Medulla oblongata (tissue), 1 donor: ENCODE results near the gene PML.

Source experiments
- DNase-seq: peaks from one replicate; pipeline ENCODE4 v3.0.0-alpha.2; 2015; ENCODE audit errors: extremely low spot score

The PML gene

GRCh38 chr15:74006774-74007639, 12.5 kb downstream of the PML start:
- DNase-seq = no peak

DNA sequence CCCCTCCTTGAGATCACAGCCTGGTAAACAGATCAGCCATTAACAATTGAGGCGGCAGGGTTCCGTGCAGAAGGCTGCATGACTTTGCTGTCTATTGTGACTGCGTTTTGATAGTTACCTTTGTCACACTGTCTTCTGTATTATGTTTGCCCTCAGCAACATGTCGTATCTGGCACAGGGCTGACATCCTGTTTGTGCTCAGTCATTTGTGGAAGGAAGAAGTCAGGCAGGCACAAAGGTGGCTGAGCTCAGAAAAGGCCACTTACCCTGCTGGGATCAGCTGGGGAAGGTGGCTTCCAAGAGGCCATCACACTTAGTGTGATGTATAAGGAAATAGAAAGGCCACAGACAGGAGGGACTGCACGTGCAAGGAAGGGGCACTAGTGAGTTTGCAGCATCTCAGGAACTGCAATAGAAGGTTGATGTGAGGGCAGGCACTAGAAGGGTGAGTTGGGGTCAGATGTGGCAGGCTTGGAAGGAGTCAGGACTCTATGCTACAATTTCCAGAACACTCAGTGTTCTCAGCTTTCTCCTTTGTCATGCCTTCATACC, 13.4 kb downstream of the PML start:
- DNase-seq = no peak

- no peak for DNase-seq
Measured at GRCh38 chr15:74008901-74009300, 14.4 kb downstream of the PML start.

GRCh38 chr15:74010929-74011540, 16.5 kb downstream of the PML start:
- no peak for DNase-seq

DNA sequence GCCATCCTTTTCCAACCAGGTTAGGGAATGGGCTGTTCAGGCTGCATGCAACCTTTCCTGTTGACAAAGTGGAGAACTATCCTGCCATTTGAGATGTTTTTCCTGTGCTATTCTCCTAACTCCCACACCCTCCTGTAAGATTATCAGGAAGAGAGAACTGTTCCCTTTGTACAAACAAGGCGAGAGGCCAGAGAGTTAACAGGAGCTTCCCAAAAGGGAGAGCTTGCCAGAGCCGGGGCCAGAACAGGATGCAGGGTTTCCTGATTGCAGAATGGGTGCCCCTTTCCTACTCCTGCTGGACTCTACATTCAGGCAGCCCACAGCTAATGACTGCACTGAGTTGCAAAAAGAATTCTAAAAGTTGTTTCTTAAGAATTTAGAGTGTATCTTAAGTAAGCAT, 17.1 kb downstream of the PML start:
- DNase-seq = no peak

- DNase-seq = no peak
Measured at GRCh38 chr15:74013374-74013894, 18.9 kb downstream of the PML start.

GRCh38 chr15:74019734-74020133, 25.2 kb downstream of the PML start:
- DNase-seq = no peak

DNA sequence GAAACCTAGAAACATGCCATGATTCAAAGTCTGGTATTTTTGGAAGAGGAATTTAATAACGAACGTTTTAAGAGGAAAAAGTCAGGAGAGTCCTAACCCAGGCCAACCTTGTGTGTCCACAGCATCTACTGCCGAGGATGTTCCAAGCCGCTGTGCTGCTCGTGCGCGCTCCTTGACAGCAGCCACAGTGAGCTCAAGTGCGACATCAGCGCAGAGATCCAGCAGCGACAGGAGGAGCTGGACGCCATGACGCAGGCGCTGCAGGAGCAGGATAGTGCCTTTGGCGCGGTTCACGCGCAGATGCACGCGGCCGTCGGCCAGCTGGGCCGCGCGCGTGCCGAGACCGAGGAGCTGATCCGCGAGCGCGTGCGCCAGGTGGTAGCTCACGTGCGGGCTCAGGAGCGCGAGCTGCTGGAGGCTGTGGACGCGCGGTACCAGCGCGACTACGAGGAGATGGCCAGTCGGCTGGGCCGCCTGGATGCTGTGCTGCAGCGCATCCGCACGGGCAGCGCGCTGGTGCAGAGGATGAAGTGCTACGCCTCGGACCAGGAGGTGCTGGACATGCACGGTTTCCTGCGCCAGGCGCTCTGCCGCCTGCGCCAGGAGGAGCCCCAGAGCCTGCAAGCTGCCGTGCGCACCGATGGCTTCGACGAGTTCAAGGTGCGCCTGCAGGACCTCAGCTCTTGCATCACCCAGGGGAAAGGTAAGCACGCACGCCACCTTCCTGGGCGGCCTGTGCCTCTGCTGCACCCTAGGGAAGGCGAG, 28.4 kb downstream of the PML start:
- DNase-seq = no peak

- DNase-seq = no peak
Measured at GRCh38 chr15:74024687-74025086, 30.2 kb downstream of the PML start.

DNA sequence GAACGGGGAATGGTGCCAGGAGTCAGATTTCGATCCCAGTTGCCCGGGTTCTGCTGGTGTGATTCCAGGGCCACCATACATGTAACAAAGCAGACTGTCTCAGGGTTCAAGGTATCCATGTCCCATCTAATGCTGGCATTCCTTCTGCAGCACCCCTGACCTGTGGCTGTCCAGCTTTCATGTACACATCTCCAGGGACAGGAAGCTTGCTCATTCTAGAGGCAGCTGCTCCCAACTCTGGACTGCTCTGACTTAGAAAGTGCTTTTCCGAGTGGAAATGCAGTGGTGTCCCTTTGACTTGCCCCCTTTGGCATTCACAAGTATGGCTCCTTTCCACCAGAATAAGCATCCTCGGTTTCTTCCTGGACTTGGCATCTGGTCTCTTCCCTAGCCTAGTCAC, 30.9 kb downstream of the PML start:
- no peak for DNase-seq

DNA sequence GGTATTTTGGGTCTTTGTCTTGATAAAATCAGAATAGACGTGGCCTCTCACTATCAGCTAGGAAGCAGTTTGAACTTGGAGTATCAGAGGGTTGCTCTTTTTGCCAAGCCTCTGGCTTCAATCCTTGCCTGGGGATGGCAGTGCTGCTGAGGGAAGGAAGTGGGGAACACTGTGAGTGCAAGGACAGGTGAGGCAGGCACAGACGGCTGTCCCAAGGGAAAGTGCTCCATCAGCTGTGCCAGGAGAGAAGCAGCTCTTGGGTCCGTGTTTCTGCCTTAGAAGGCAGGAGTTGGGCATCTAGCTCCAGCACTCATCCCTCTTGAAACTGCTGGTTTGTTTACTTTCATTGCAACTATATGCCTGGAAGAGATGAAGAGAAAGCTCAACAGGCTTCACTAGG, 33.2 kb downstream of the PML start:
- DNase-seq = no peak

DNA sequence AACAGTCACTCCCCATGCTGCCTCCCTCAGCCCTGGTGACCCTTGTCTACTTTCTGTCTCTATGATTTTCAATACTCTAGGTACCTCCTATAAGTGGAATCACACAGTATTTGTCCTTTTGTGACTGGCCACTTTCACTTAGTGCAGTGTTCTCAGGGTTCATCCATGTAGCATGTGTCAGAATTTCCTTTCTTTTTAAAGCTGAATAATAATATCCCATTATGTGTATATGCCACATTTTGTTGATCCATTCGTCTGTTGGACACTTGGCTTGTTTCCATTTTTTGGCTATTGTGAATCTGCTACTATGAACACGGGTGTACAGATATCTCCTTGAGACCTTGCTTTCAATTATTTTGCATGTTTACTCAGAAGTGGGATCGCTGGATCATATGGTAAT, 34.1 kb downstream of the PML start:
- DNase-seq = no peak

- DNase-seq = no peak
Measured at GRCh38 chr15:74032046-74032445, 37.5 kb downstream of the PML start.

DNA sequence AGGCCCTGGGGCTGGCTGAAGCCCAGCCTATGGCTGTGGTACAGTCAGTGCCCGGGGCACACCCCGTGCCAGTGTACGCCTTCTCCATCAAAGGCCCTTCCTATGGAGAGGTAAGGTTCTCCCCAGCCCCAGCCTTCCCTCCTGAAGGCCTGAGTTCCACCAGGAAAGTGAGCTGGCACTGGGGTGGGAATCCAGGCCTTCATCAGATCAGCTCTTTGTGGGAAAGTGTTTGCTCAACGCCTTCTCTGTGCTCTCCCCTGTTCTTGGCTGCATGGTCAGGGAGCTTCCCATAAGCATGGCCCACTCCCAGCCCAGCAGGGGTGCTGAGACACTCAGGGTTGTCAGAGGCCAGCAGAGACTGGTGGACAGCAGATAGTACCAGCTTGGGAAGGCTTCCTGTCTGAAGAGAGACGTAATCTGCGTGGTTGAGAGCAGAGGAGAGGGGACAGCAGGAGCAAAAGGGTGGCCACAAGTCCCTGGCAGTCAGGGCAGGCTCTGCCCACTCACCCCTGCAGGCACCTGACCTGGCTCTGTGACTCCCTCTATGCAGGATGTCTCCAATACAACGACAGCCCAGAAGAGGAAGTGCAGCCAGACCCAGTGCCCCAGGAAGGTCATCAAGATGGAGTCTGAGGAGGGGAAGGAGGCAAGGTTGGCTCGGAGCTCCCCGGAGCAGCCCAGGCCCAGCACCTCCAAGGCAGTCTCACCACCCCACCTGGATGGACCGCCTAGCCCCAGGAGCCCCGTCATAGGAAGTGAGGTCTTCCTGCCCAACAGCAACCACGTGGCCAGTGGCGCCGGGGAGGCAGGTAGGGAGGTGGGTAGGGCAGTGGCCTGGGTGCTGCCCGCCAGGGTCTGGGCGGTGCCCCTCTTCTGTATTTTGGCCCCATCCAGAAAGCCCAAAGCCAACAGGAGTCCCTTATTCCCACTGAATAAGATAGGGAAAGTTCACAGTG, 38.4 kb downstream of the PML start:
- no peak for DNase-seq

- DNase-seq = no peak
Measured at GRCh38 chr15:74034206-74034755, 39.8 kb downstream of the PML start.

DNA sequence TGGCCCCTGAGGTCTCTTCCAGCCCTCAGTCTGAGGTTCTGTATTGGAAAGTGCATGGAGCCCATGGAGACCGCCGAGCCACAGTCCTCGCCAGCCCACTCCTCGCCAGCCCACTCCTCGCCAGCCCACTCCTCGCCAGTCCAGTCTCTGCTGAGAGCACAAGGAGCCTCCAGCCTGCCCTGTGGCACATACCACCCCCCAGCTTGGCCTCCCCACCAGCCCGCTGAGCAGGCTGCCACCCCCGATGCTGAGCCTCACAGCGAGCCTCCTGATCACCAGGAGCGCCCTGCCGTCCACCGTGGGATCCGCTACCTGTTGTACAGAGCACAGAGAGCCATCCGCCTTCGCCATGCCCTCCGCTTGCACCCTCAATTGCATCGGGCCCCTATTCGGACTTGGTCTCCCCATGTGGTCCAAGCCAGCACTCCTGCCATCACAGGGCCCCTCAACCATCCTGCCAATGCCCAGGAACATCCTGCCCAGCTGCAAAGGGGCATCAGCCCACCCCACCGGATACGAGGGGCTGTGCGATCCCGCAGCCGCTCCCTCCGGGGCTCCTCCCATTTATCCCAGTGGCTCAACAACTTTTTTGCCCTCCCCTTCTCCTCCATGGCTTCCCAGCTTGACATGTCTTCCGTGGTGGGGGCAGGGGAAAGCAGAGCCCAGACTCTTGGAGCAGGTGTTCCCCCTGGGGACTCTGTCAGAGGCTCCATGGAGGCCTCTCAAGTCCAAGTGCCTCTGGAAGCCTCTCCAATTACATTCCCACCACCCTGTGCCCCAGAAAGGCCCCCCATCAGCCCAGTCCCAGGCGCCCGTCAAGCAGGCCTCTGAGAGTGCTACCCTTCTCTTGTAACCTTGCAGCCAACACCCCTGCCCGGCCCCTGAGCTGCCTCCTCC, 40.9 kb downstream of the PML start:
- no peak for DNase-seq

DNA sequence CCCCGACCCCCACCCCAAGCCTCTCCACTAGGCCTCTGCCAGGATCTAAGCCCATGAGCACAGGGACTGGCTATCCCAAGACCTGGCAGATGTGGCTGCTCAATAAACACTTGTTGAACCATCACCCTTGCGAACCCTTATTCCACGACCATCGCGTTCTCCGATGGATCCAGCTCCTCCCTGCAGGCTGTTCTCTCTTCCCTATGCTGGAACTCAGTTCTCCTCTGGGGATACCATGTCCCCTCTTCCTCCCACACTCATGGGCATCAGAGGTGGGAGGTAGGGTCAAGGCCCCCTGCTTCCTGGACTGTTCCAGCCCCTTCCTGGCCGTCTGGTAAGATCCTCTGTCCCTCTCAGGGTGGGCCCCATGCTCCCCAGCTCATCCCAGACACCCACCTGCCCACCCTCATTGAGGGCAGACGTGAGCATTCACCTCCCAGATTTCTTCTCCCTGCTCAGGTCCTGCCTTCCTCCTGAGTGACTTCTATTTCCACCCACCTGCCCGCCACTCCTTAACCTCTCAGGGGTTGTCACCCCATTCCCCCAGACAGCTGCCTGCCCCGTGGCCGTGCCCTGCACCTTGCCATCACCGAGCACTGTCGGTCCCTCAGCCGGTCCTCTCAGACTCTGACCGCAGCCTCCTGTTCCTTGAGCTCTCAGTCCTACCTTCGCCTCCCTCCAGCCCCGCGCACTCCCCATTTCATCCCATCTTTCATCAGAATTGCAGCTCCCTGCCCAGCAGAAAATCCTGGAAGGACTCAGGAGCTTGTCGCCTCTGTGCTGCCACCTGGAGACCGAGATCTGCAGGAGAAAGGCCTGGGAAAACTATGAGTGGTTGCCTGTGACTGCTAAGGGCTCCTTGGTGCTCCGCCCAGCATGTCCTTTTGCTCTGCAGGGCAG, 42.0 kb downstream of the PML start:
- peak; percentile 41 for DNase-seq
